Cardiac muscle cell (in vitro differentiated cells and primary cell): ENCODE data around the gene UFSP2. TPM values are rescaled to one million over a fixed set of nuclear protein-coding genes. Genes with fewer than 3 reads are reported as not detected.

Experiments used
- DNase-seq, 2 donors: peaks; one replicate each; pipeline versions ENCODE4 v3.0.0 to v3.0.0-alpha.2; 2010 to 2017; ENCODE audit warnings: low read depth in 1 of 2, low spot score in 1 of 2
- H3K27ac ChIP-seq: fragments of 200-600 bp; sonication (generic); 2 replicates; pipeline ENCODE4 v1.5.1; 2016
- H3K27me3 ChIP-seq: fragments of 200-600 bp; sonication (generic); 2 replicates; pipeline ENCODE4 v1.6.0; 2016; ENCODE audit warnings: control low read depth
- H3K36me3 ChIP-seq: fragments of 200-600 bp; sonication (generic); 2 replicates; pipeline ENCODE4 v1.5.1; 2016; ENCODE audit warnings: control low read depth
- H3K4me1 ChIP-seq: fragments of 200-600 bp; sonication (generic); 2 replicates; pipeline ENCODE4 v1.8.1; 2017; ENCODE audit warnings: low read depth, mild to moderate bottlenecking, mixed run types
- H3K4me3 ChIP-seq: fragments of 200-600 bp; sonication (generic); 2 replicates; pipeline ENCODE4 v1.5.1; 2016; ENCODE audit warnings: mild to moderate bottlenecking
- H3K9me3 ChIP-seq: fragments of 200-600 bp; sonication (generic); 2 replicates; pipeline ENCODE4 v1.5.1; 2017; ENCODE audit warnings: low read depth, mild to moderate bottlenecking, control low read depth
- polyA plus RNA-seq: library from polyadenylated mRNA; unstranded; fragments of >200 nt; fragmentation: Nextera tagmentation; extraction: Ambion mirVana; gene quantifications from 2 replicates; pipeline ENCODE4 v1.2.1, GENCODE V29; 2016
- total RNA-seq: library from RNA; depleted of rRNA; stranded (reverse); fragments of >200 nt; gene quantifications from 2 replicates; pipeline ENCODE4 v1.2.3, GENCODE V29; 2016
- TF ChIP-seq, protein P1 (sequence below): IDR thresholded peaks from 2 replicates; pipeline ENCODE4 v1.5.1; 2012; ENCODE audit warnings: low read depth, mild to moderate bottlenecking, low read length

UFSP2 gene
- total and polyA plus RNA-seq, 2 experiments from 2014 or later = 28.0 to 50.6 TPM

DNA sequence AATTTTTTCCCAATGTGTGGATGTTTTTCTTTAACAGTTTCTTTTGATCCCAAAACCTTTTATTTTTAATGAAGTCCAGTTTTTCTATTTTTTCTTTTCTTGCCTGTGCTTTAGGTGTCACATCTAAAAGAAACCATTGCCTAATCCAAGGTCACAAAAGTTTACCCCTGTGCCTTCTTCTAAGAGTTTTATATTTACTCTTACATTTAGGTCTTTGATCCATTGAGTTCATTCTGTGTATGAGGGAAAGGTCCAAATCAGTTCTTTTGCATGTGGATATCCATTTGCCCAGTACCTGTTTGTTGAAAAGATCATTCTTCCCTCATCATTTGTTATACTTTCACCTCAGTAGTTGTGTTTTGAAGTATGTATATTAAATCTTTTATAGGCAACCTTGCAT lies 43.0 kb downstream of the UFSP2 start:
- Histone ChIP-seq H3K4me1 (no peaks in the 10 kb centered on the region), H3K4me3 (no peak overlapping the region), H3K9me3 (no peaks in the 10 kb centered on the region), H3K27ac (no peak overlapping the region), H3K36me3 (no peaks in the 10 kb centered on the region), H3K27me3 (no peaks in the 10 kb centered on the region)
- DNase-seq = no peak
- TF ChIP-seq, protein P1, sequence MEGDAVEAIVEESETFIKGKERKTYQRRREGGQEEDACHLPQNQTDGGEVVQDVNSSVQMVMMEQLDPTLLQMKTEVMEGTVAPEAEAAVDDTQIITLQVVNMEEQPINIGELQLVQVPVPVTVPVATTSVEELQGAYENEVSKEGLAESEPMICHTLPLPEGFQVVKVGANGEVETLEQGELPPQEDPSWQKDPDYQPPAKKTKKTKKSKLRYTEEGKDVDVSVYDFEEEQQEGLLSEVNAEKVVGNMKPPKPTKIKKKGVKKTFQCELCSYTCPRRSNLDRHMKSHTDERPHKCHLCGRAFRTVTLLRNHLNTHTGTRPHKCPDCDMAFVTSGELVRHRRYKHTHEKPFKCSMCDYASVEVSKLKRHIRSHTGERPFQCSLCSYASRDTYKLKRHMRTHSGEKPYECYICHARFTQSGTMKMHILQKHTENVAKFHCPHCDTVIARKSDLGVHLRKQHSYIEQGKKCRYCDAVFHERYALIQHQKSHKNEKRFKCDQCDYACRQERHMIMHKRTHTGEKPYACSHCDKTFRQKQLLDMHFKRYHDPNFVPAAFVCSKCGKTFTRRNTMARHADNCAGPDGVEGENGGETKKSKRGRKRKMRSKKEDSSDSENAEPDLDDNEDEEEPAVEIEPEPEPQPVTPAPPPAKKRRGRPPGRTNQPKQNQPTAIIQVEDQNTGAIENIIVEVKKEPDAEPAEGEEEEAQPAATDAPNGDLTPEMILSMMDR = no peak

DNA sequence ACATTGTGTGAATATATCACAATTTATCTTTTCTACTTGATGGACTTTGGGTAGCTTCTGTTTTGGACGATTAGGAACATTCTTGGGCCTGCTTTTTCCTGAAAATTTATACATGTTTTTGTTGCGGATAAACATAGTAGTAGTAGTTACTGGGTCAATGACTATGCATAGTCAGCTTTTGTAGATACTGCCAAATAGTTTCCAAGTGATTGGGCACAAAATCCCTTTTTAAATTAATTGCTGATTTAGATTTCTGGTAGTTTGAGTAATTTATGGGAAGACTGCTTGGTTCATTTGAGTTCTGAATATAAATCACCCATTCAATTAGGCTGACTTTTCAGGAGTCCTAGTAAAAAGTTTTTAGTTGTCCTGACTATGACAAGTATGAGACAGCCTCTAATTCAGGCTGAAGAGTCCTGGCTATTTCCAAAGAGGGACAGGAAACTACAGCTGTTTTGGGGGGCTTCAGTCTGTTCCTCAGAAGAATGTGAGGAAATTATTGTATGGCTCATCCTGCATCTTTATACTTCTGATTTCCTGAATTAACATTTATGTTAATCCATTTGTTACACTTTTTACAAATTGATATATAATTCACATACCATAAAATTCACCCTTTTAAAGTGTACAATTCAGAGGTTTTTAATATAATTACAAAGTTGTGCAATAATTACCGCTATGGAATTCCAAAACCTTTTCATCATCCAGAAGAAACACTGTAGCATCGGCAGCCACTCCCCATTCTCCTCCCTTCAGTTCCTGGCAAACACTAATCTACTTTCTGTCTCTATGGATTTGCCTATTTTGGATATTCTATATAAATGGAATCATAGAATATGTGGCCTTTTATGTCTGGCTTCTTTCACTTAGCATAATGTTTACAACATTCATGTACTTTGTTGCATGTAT lies 44.2 kb downstream of the UFSP2 start:
- TF ChIP-seq, protein P1 = no peak
- H3K4me3 ChIP-seq = no peak overlapping the region
- H3K27me3 ChIP-seq = no peaks in the 10 kb centered on the region

DNA sequence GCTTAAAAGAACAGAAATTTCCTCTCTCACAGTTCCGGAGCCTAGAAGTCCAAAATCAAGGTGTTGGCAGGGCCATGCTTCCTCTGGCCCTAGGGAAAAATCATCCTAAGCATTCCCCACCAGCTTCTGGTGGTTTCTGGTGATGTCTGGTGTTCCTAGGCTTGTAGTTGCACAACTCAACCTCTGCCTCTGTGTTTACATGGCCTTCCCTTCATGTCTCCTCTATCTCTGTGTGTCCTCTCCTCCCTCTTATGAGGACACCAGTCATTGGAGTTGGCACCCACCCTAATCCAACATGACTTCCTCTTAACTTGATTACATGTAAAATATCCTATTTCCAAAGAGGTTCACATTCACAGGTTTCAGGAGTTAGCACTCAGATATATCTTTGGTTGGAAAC lies 45.4 kb downstream of the UFSP2 start:
- Histone ChIP-seq H3K27ac (no peak overlapping the region), H3K9me3 (no peaks in the 10 kb centered on the region), H3K4me1 (no peaks in the 10 kb centered on the region), H3K4me3 (no peak overlapping the region), H3K36me3 (no peaks in the 10 kb centered on the region), H3K27me3 (no peaks in the 10 kb centered on the region)
- no peak for DNase-seq
- TF ChIP-seq, protein P1 = no peak

More for the DNA sequence above, 44.2 kb downstream of the UFSP2 start:
- DNase-seq = peak in 1 of 2 donors; percentile 62
- Histone ChIP-seq H3K4me1 (no peaks in the 10 kb centered on the region), H3K27ac (no peak overlapping the region), H3K9me3 (no peaks in the 10 kb centered on the region), H3K36me3 (no peaks in the 10 kb centered on the region)

DNA sequence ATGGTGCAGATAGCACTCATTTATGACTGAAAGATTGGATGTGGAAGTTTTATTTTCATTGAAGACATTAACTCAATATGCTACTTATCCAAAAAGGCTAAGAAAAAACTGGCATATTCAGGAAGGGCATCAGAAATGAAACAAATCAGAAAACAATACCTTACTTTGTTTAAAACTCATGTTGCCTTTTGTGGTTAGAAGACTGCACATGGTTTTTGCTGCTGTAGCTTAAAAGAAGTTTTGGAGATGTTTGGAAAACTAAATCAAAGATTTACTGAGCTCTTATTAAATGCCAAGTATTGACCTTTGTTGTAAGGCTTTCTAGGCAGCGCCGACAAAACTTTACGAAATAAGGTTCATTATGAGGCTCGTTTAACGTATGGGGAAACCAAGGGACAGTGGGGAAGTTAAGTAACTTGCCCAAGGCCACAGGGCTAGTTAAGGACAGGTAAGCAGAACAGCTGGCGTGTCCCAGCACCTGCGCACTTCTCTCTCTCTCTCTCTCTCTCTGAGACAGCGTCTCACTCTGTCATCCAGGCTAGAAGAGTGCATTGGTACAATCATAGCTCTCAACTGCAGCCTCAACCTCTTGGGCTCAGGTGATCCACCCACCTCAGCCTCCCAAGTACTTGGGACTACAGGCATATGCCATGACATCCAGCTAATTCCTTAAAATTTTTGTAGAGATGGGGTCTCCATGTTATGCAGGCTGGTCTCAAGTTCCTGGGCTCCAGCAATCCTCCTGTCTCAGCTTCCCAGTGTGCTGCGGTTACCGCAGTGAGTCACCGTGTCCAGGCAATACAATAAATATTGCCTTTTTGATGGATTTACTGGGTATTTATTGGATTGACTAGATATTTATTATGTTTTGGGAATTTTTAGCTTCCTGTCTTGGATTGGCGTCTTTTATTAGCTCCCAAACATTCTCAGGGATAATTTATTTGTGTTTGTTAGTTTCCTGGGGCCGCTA lies 46.2 kb downstream of the UFSP2 start:
- Histone ChIP-seq H3K4me3 (no peak overlapping the region), H3K9me3 (no peaks in the 10 kb centered on the region)

DNA sequence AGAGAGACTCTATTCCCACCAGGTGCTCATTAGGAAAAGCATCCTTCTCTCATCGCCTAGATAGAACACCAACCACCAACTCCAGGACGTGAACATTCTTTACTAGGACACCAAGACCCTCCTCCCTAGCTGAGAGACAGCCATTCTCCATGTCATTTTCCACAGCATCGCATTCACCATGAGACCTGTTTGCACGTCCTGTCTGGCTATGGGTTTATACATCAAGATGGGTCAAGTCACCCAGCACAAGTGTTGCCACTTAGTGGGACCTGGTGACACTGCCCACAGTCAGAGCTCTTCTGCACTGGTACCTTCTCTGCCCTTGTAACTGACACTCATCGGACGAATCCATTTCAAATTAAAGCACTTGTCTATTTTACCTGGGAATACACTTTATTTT lies 47.5 kb downstream of the UFSP2 start:
- Histone ChIP-seq H3K4me3 (no peak overlapping the region), H3K4me1 (no peaks in the 10 kb centered on the region), H3K36me3 (no peaks in the 10 kb centered on the region), H3K27me3 (no peaks in the 10 kb centered on the region), H3K27ac (no peak overlapping the region), H3K9me3 (no peaks in the 10 kb centered on the region)
- TF ChIP-seq, protein P1 = no peak
- no peak for DNase-seq

More for the DNA sequence above, 46.2 kb downstream of the UFSP2 start:
- no peak for DNase-seq
- TF ChIP-seq, protein P1 = no peak
- H3K36me3 ChIP-seq = no peaks in the 10 kb centered on the region
- H3K27ac ChIP-seq = no peak overlapping the region
- no peaks in the 10 kb centered on the region for H3K4me1 ChIP-seq
- H3K27me3 ChIP-seq = no peaks in the 10 kb centered on the region
